H1 (cell line): ENCODE results near the gene MELTF. TPM values are rescaled to one million over a fixed set of nuclear protein-coding genes. Genes with fewer than 3 reads are reported as not detected.

ENCODE experiments used
- ATF2 ChIP-seq: IDR thresholded peaks from 2 replicates; pipeline ENCODE4 v1.6.1; 2012; ENCODE audit warnings: low read length, inconsistent platforms
- CHD7 ChIP-seq: fragments of 300-600 bp; sonication (generic); IDR thresholded peaks from 2 replicates; pipeline ENCODE4 v1.7.1; 2012; ENCODE audit warnings: low read length, moderate library complexity, mild to moderate bottlenecking, inconsistent platforms; ENCODE audit not compliant: insufficient replicate concordance
- EGR1 ChIP-seq: IDR thresholded peaks from 2 replicates; pipeline ENCODE4 v1.6.1; 2011; ENCODE audit warnings: low read depth, low read length, borderline replicate concordance
- polyA plus RNA-seq, 7 experiments: library from polyadenylated mRNA; depleted of rRNA in 3 of 7; stranded (reverse) in 5 of 7; unstranded in 2 of 7; fragments of >200 nt in 5 of 7; fragments of 200-250 nt in 2 of 7; gene quantifications; 1 replicate in 5 of 7; 2 replicates in 1 of 7; 4 replicates in 1 of 7; pipeline versions ENCODE4 v1.2.1 to v1.2.3, GENCODE V29; 2011 to 2013; ENCODE audit warnings: missing spikeins in 2 of 7, mixed read lengths in 2 of 7
- total RNA-seq: library from RNA; stranded (reverse); fragmentation: NEBNext Ultra II Directional; extraction: Animal tissue kit (Norgen Biotek cat#: 25700); gene quantifications from 2 replicates; pipeline ENCODE4 v1.2.1, GENCODE V29; 2021

MELTF gene
- total and polyA plus RNA-seq, 2 of the 8 experiments (the other 6 are each of a cell fraction or from before 2014, with no cell fraction given): 1.7 to 3.5 TPM

DNA sequence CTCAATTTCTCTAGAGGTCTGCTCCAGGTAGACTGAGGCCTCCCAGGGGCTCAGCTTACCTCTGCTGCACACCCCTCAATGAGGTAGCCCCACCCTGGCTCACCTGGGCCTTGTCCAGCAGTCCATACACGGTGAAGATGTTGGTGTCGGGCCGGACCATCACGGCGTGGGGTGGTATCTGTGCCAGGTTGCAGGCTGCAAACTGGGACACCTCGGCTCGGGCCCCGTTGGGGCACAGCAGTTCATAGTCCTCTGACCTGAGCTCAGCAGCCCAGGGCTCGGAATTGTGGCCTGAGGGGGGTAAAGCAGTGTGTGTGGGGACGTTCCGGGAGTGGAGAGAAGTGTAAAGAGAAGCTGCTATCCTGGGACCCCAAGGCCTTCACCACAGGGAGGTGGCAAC lies 23.2 kb downstream of the MELTF start (continued):
- TF ChIP-seq ATF2: no peak
- no peak for TF ChIP-seq EGR1
- TF ChIP-seq CHD7: no peak
